MM.1S (cell line): ENCODE data around the gene GAP43.

Experiments
- DNase-seq: peaks from one replicate; pipeline ENCODE4 v3.0.0-alpha.2; 2015
- H2AFZ ChIP-seq: fragments of 300-600 bp; sonication (generic); 2 replicates; pipeline ENCODE4 v1.6.0; 2016; ENCODE audit warnings: antibody characterized with exemption, low read length
- H3F3A ChIP-seq: fragments of 300-600 bp; sonication (generic); 2 replicates; pipeline ENCODE4 v1.6.1; 2016; ENCODE audit warnings: mild to moderate bottlenecking, antibody characterized with exemption, low read length, moderate library complexity, mixed read lengths; ENCODE audit not compliant: insufficient read depth
- H3K27ac ChIP-seq: fragments of 300-600 bp; sonication (generic); 2 replicates; pipeline ENCODE4 v1.5.1; 2016; ENCODE audit warnings: mild to moderate bottlenecking, low read length
- H3K27me3 ChIP-seq: fragments of 300-600 bp; sonication (generic); replicated peaks from 2 replicates; pipeline ENCODE4 v1.6.0; 2016; ENCODE audit warnings: low read length; ENCODE audit not compliant: insufficient read depth
- H3K36me3 ChIP-seq: fragments of 300-600 bp; sonication (generic); replicated peaks from 2 replicates; pipeline ENCODE4 v1.6.1; 2016; ENCODE audit warnings: mild to moderate bottlenecking, low read length, mixed read lengths; ENCODE audit not compliant: insufficient read depth
- H3K4me1 ChIP-seq: fragments of 300-600 bp; sonication (generic); 2 replicates; pipeline ENCODE4 v1.6.1; 2016; ENCODE audit warnings: low read length, mixed read lengths
- H3K4me2 ChIP-seq: fragments of 300-600 bp; sonication (generic); 2 replicates; pipeline ENCODE4 v1.6.0; 2016; ENCODE audit warnings: low read depth, low read length
- H3K4me3 ChIP-seq: fragments of 300-600 bp; sonication (generic); 2 replicates; pipeline ENCODE4 v1.5.1; 2016; ENCODE audit warnings: low read length, mixed read lengths
- H3K79me2 ChIP-seq: fragments of 300-600 bp; sonication (generic); 2 replicates; pipeline ENCODE4 v1.6.1; 2016; ENCODE audit warnings: mixed run types, low read length, mixed read lengths
- H3K9ac ChIP-seq: fragments of 300-600 bp; sonication (generic); 2 replicates; pipeline ENCODE4 v1.6.1; 2016; ENCODE audit warnings: low read length, mixed read lengths
- H3K9me2 ChIP-seq: fragments of 300-600 bp; sonication (generic); replicated peaks from 2 replicates; pipeline ENCODE4 v1.6.1; 2016; ENCODE audit warnings: mild to moderate bottlenecking, low read length, mixed read lengths; ENCODE audit not compliant: insufficient read depth
- H3K9me3 ChIP-seq: fragments of 300-600 bp; sonication (generic); replicated peaks from 2 replicates; pipeline ENCODE4 v1.6.1; 2016; ENCODE audit warnings: mild to moderate bottlenecking, low read length, mixed read lengths; ENCODE audit not compliant: insufficient read depth
- H4K20me1 ChIP-seq: fragments of 300-600 bp; sonication (generic); 2 replicates; pipeline ENCODE4 v1.6.1; 2016; ENCODE audit warnings: mild to moderate bottlenecking, low read length, moderate library complexity, mixed read lengths; ENCODE audit not compliant: insufficient read depth
- EZH2 ChIP-seq: fragments of 300-600 bp; sonication (generic); optimal IDR thresholded peaks from 2 replicates; pipeline ENCODE3; 2017; ENCODE audit warnings: low read depth, mild to moderate bottlenecking, antibody characterized with exemption, low read length, mixed read lengths
- EZH2phosphoT487 ChIP-seq: fragments of 300-600 bp; sonication (generic); IDR thresholded peaks from 2 replicates; pipeline ENCODE4 v1.6.1; 2018; ENCODE audit warnings: antibody characterized with exemption, low read length
- TF ChIP-seq, protein P1 (sequence below): fragments of 300-600 bp; sonication (generic); IDR thresholded peaks from 2 replicates; pipeline ENCODE4 v1.5.1; 2016; ENCODE audit warnings: antibody characterized with exemption, low read length, mixed read lengths

Gene GAP43

DNA sequence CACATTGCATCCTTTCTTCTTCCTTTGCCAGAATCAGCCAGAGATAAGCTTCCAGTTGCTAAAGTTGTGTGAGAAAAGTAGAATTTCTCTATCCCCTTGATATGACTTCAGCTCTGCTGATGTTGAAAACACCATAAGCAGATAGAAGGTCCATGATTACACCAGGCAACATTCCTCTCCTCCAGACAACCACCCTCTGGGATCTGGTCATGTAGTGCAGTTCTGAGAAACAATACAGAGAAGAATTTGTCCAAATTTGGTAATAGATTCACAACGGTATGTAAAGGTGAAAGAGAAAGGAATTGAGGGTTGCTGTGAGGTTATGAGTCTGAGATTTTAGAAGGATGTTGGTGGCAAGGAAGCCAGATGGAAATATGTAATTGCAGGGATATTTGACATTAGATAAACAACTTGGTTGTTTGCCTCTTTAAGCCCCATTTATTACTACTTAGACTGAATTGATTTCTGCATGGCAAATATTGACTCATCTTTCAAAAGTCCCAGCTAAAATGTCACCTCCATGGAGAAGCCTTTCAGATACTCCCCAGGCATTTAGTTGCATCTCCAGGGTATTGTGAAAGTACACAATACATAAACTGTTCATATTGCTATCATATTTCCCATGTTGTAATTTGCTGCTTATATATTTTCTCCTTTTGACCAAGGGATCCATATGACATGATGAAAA is 134.9 kb downstream of the GAP43 start:
- Histone ChIP-seq H3K79me2 (no peaks in the 10 kb centered on the region), H3F3A (no peaks in the 10 kb centered on the region), H3K9ac (no peak overlapping the region), H4K20me1 (no peaks in the 10 kb centered on the region), H3K27me3 (no peaks in the 10 kb centered on the region), H3K9me2 (no peaks in the 10 kb centered on the region), H3K4me3 (no peak overlapping the region), H3K4me2 (no peak overlapping the region), H3K36me3 (no peaks in the 10 kb centered on the region), H2AFZ (no peak overlapping the region), H3K4me1 (no peaks in the 10 kb centered on the region), H3K9me3 (no peaks in the 10 kb centered on the region), H3K27ac (no peak overlapping the region)
- no peak for DNase-seq
- TF ChIP-seq EZH2: no peak
- TF ChIP-seq, protein P1, sequence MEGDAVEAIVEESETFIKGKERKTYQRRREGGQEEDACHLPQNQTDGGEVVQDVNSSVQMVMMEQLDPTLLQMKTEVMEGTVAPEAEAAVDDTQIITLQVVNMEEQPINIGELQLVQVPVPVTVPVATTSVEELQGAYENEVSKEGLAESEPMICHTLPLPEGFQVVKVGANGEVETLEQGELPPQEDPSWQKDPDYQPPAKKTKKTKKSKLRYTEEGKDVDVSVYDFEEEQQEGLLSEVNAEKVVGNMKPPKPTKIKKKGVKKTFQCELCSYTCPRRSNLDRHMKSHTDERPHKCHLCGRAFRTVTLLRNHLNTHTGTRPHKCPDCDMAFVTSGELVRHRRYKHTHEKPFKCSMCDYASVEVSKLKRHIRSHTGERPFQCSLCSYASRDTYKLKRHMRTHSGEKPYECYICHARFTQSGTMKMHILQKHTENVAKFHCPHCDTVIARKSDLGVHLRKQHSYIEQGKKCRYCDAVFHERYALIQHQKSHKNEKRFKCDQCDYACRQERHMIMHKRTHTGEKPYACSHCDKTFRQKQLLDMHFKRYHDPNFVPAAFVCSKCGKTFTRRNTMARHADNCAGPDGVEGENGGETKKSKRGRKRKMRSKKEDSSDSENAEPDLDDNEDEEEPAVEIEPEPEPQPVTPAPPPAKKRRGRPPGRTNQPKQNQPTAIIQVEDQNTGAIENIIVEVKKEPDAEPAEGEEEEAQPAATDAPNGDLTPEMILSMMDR: no peak
- TF ChIP-seq EZH2phosphoT487: no peak

DNA sequence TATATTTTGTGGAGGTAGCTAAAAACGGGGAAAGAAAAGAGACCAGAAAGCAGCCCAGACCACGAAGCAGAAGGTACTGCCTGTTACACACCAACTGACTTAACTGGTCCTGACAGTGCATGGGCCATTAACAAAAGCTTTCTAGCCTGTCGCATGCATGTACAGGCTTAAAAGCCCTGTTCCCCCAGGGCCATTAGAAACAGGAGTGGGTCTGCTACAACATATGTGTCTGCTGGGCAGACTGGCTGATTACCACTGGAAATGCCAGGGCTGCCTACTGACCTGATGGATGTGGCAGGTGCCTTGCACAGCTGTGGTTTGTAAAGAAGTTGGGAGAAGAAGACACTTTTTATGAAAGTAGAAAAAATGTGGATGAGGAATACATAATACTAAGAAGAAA is 137.4 kb downstream of the GAP43 start:
- H3K9ac ChIP-seq: no peak overlapping the region
- no peaks in the 10 kb centered on the region for H3K9me2 ChIP-seq
- H2AFZ ChIP-seq: no peak overlapping the region
- no peaks in the 10 kb centered on the region for H3K36me3 ChIP-seq
- no peak overlapping the region for H3K4me3 ChIP-seq
- no peak for DNase-seq
- no peak for TF ChIP-seq EZH2phosphoT487
- no peak for TF ChIP-seq EZH2
- no peak overlapping the region for H3K4me2 ChIP-seq
- no peaks in the 10 kb centered on the region for H3K9me3 ChIP-seq
- no peaks in the 10 kb centered on the region for H3K4me1 ChIP-seq
- no peaks in the 10 kb centered on the region for H3K79me2 ChIP-seq
- H3K27ac ChIP-seq: no peak overlapping the region
- H4K20me1 ChIP-seq: no peaks in the 10 kb centered on the region
- H3F3A ChIP-seq: no peaks in the 10 kb centered on the region
- no peaks in the 10 kb centered on the region for H3K27me3 ChIP-seq

DNA sequence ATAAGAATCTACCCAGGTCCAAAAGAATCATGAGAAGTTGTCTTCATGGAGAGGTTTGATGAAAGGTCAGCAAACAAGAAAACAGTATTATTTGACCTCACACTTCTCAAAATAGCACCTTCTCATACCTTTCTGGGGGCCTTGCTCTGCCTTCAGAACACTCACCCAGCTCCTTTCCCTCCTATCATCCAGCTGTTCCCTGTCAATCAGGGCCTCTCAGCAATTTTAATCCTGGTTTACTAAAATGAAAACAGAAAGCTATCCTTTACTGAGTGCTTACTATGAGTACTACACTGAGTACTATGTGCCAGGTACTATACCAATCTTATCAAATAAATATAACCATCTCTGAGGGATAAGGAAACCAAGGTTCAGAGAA is 138.6 kb downstream of the GAP43 start:
- Histone ChIP-seq H3K36me3 (no peaks in the 10 kb centered on the region), H4K20me1 (no peaks in the 10 kb centered on the region), H3K4me2 (no peak overlapping the region), H3F3A (no peaks in the 10 kb centered on the region), H3K79me2 (no peaks in the 10 kb centered on the region), H3K4me1 (no peaks in the 10 kb centered on the region), H3K9me3 (no peaks in the 10 kb centered on the region), H3K27me3 (no peaks in the 10 kb centered on the region), H3K9me2 (no peaks in the 10 kb centered on the region), H3K4me3 (no peak overlapping the region), H3K9ac (no peak overlapping the region), H2AFZ (no peak overlapping the region), H3K27ac (no peak overlapping the region)
- no peak for DNase-seq
- TF ChIP-seq EZH2phosphoT487 (no peak), EZH2 (no peak)
- TF ChIP-seq, protein P1: no peak
